ENCODE results near the gene SLC25A36. TPM values are rescaled to one million over a fixed set of nuclear protein-coding genes. Genes with fewer than 3 reads are reported as not detected.

Gene SLC25A36
- total RNA-seq, 2 donors from 2014 or later: 82.6 to 101 TPM

DNA sequence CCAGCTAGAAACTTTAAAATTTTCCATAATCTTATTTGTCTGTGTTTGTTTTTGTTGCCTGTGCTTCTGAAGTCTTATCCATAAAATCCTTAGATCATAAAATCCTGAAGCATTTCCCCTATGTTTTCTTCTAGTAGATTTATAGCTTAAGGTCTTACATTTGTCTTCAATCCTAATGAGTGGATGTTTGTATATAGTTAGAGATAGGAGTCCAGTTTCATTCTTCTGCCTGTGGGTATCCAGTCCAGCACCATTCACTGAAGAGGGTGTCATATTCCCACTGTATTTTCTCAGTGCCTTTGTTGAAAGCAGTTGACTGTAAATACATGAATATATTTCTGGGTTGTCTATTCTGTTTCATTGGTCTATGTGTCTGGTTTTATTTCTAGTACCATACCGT lies 64.7 kb downstream of the SLC25A36 start:
- TF ChIP-seq CTCF (conservative IDR thresholded peaks at IDR 0.05): no peak

GRCh38 chr3:141009496-141009895 lies 67.9 kb downstream of the SLC25A36 start:
- Mint-ChIP-seq H3K4me3 (no peak overlapping the region), H3K9me3 (no peaks in the 10 kb centered on the region), H3K36me3 (ENCODE audit: low read depth) (no peaks in the 10 kb centered on the region), H3K27ac (no peak overlapping the region), H3K27me3 (ENCODE audit: insufficient read depth) (peaks cover 6% of the 10 kb centered on the region), H3K4me1 (no peaks in the 10 kb centered on the region)
- Histone ChIP-seq H3K4me1 (ENCODE audit: control insufficient read depth, insufficient read depth, low read length) (no peaks in the 10 kb centered on the region), H3K9me3 (ENCODE audit: control insufficient read depth, low read length) (no peaks in the 10 kb centered on the region), H3K4me3 (ENCODE audit: low read length) (no peak overlapping the region), H3K27ac (ENCODE audit: low read depth, low read length) (no peak overlapping the region), H3K27me3 (ENCODE audit: control insufficient read depth, insufficient read depth, low read length, poor library complexity, severe bottlenecking) (no peaks in the 10 kb centered on the region), H3K36me3 (ENCODE audit: control insufficient read depth, insufficient read depth, low read length) (no peaks in the 10 kb centered on the region), H3K9ac (ENCODE audit: extremely low read depth, low read length, poor library complexity, severe bottlenecking) (no peak overlapping the region)
- no peak for TF ChIP-seq CTCF (conservative IDR thresholded peaks at IDR 0.05)
- 89 to 94% methylated on average over 2 to 3 of the region's 3 CpGs for WGBS, 2 experiments (ENCODE audit: insufficient coverage in 1 of 2, insufficient read length in 1 of 2)
- DNase-seq: no peak

More for the DNA sequence above, 64.7 kb downstream of the SLC25A36 start:
- no peaks in the 10 kb centered on the region for H3K27me3 ChIP-seq (ENCODE audit: control insufficient read depth, insufficient read depth, low read length, poor library complexity, severe bottlenecking)
- H3K4me1 Mint-ChIP-seq: no peaks in the 10 kb centered on the region
- H3K4me3 Mint-ChIP-seq: no peak overlapping the region
- H3K9me3 ChIP-seq (ENCODE audit: control insufficient read depth, low read length): no peaks in the 10 kb centered on the region
- no peaks in the 10 kb centered on the region for H3K4me1 ChIP-seq (ENCODE audit: control insufficient read depth, insufficient read depth, low read length)
- 95 to 100% methylated on average over 1 of the region's 1 CpG for WGBS, 2 experiments (ENCODE audit: insufficient coverage in 1 of 2, insufficient read length in 1 of 2)
- no peak overlapping the region for H3K4me3 ChIP-seq (ENCODE audit: low read length)
- H3K36me3 Mint-ChIP-seq (ENCODE audit: low read depth): no peaks in the 10 kb centered on the region
- H3K9me3 Mint-ChIP-seq: no peaks in the 10 kb centered on the region
- peaks cover 5% of the 10 kb centered on the region for H3K27me3 Mint-ChIP-seq (ENCODE audit: insufficient read depth)
- no peak for DNase-seq
- H3K27ac Mint-ChIP-seq: no peak overlapping the region
- H3K27ac ChIP-seq (ENCODE audit: low read depth, low read length): no peak overlapping the region
- H3K36me3 ChIP-seq (ENCODE audit: control insufficient read depth, insufficient read depth, low read length): no peaks in the 10 kb centered on the region
- no peak overlapping the region for H3K9ac ChIP-seq (ENCODE audit: extremely low read depth, low read length, poor library complexity, severe bottlenecking)

DNA sequence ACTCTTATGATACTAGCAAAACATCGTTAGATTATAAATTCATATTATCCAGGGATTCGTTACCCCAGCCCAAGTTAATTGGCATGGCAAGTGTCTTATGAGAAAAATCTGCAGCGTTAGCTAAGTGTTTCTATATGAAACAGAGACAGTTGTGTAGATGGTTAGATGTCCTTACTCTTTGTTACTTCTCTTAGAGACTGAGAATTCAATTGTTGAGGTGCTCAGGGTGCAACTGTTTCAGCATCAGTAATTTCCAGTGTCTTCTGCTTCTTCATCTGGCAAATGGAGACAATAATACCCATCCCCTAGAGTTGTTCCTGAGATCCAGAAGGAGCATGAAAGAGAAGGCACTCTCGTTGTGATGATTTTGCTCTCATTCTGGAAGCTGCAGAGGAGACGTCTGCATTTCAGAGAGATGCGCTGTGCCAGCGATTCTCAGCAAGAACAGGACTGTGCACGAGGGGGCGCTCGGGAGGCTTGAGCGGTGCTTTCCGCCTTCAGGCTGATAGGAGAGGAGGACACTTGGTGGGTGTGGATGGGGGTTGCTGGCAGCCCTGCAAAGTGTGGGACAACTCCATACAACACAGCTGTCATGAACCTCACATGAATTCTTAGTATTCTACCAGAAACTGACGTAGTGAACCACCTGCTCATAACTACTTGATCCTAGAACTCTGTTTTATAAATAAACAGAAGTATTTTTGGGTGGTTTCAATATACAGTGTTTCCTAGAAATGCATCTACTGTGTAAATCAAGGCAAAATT lies 69.8 kb downstream of the SLC25A36 start:
- Mint-ChIP-seq H3K4me3 (no peak overlapping the region), H3K9me3 (no peaks in the 10 kb centered on the region), H3K27ac (no peak overlapping the region), H3K36me3 (ENCODE audit: low read depth) (no peaks in the 10 kb centered on the region), H3K27me3 (ENCODE audit: insufficient read depth) (peaks cover 6% of the 10 kb centered on the region), H3K4me1 (no peaks in the 10 kb centered on the region)
- no peak overlapping the region for H3K9ac ChIP-seq (ENCODE audit: extremely low read depth, low read length, poor library complexity, severe bottlenecking)
- no peak overlapping the region for H3K27ac ChIP-seq (ENCODE audit: low read depth, low read length)
- H3K4me1 ChIP-seq (ENCODE audit: control insufficient read depth, insufficient read depth, low read length): no peaks in the 10 kb centered on the region
- H3K4me3 ChIP-seq (ENCODE audit: low read length): no peak overlapping the region
- DNase-seq: peak; percentile 97
- H3K27me3 ChIP-seq (ENCODE audit: control insufficient read depth, insufficient read depth, low read length, poor library complexity, severe bottlenecking): no peaks in the 10 kb centered on the region
- WGBS, 2 experiments (ENCODE audit: insufficient coverage in 1 of 2, insufficient read length in 1 of 2): 15 to 24% methylated on average over 4 to 13 of the region's 13 CpGs
- peak; percentile 94 for TF ChIP-seq CTCF (conservative IDR thresholded peaks at IDR 0.05)
- no peaks in the 10 kb centered on the region for H3K36me3 ChIP-seq (ENCODE audit: control insufficient read depth, insufficient read depth, low read length)
- H3K9me3 ChIP-seq (ENCODE audit: control insufficient read depth, low read length): no peaks in the 10 kb centered on the region
